ENCODE measurements around the gene SCD5. TPM values are rescaled to one million over a fixed set of nuclear protein-coding genes. Genes with fewer than 3 reads are reported as not detected.

The SCD5 gene
- total RNA-seq, 1 donor from 2014 or later = 61.7 TPM

GRCh38 chr4:82579932-82580331 is 218.7 kb downstream of the SCD5 start:
- H3K4me1 Mint-ChIP-seq (ENCODE audit: low read depth, unreplicated experiment) = no peaks in the 10 kb centered on the region
- no peak overlapping the region for H3K4me3 ChIP-seq (ENCODE audit: insufficient read depth, low read depth, low read length)
- no peak for TF ChIP-seq EZH2 (IDR thresholded peaks at IDR 0.05; ENCODE audit: insufficient read depth, low read length)
- no peak for TF ChIP-seq CTCF (IDR thresholded peaks at IDR 0.05; ENCODE audit: insufficient read depth, low read depth, low read length)
- H3K36me3 Mint-ChIP-seq (ENCODE audit: low read depth, unreplicated experiment) = no peaks in the 10 kb centered on the region
- no peak overlapping the region for H3K4me3 Mint-ChIP-seq (ENCODE audit: unreplicated experiment)
- H3K27ac Mint-ChIP-seq (ENCODE audit: unreplicated experiment) = no peak overlapping the region
- no peak overlapping the region for H3K4me2 ChIP-seq (ENCODE audit: low read length)
- no peak overlapping the region for H3K9ac ChIP-seq (ENCODE audit: low read length)
- DNase-seq (ENCODE audit: low read depth) (no peak), FAIRE-seq (no peak)
- H2AFZ ChIP-seq (ENCODE audit: low read depth, low read length) = no peak overlapping the region
- H3K27me3 ChIP-seq (ENCODE audit: insufficient read depth, low read length) = peaks cover 2% of the 10 kb centered on the region
- no peaks in the 10 kb centered on the region for H3K9me3 ChIP-seq (ENCODE audit: insufficient read depth, low read depth, low read length)
- peaks cover under 1% of the 10 kb centered on the region for H3K27me3 Mint-ChIP-seq (ENCODE audit: low read depth, unreplicated experiment)
- no peaks in the 10 kb centered on the region for H3K9me3 Mint-ChIP-seq (ENCODE audit: unreplicated experiment)
- no peak overlapping the region for H3K27ac ChIP-seq (ENCODE audit: low read depth, low read length)
- no peaks in the 10 kb centered on the region for H3K79me2 ChIP-seq (ENCODE audit: insufficient read depth, low read length)
- no peaks in the 10 kb centered on the region for H4K20me1 ChIP-seq (ENCODE audit: insufficient read depth, low read length)
- no peaks in the 10 kb centered on the region for H3K4me1 ChIP-seq (ENCODE audit: insufficient read depth, low read length)
- no peaks in the 10 kb centered on the region for H3K36me3 ChIP-seq (ENCODE audit: insufficient read depth, low read length)

Small RNAs within 50 kb of the gene (microRNA-seq; reads per million reads assigned to microRNA genes)
- not detected for gene MIR575

Other genes with a start within 250 kb of the SCD5 start
- 0.50 and 0.95 TPM in 2 replicates for gene TMEM150C, start 236.8 kb downstream of the SCD5 start, total RNA-seq
- 471 and 483 TPM in 2 replicates for gene SEC31A, start 92.4 kb upstream of the SCD5 start, total RNA-seq
- 2.8 and 3.3 TPM in 2 replicates for gene THAP9, start 101.9 kb upstream of the SCD5 start, total RNA-seq
- gene LIN54, start 212.0 kb upstream of the SCD5 start, total RNA-seq = 9.6 and 11.1 TPM in 2 replicates
- 35.2 and 39.3 TPM in 2 replicates for gene COPS4, start 236.4 kb upstream of the SCD5 start, total RNA-seq

All from astrocyte (in vitro differentiated cells and primary cell).